Measurements from ENCODE around the gene SMC4.

DNA sequence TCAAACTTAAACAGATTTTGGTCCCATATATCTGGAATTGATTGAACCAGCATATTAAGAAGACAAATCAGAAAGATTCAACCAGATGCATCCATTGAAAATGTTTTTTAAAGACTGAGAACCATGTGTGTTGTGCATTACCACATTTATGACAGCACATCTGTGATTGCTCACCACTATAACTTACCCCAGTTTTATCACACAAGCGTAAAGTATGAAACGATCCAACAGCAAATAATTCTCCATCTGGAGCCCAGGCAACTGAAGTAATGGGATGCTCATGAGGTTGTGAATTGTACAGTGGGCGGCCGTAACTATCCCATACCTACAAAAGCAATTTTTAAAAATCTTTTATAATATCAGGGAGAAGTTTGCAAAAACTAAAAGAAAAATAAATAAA lies 43.6 kb upstream of the SMC4 start:
- TF ChIP-seq, protein P1, sequence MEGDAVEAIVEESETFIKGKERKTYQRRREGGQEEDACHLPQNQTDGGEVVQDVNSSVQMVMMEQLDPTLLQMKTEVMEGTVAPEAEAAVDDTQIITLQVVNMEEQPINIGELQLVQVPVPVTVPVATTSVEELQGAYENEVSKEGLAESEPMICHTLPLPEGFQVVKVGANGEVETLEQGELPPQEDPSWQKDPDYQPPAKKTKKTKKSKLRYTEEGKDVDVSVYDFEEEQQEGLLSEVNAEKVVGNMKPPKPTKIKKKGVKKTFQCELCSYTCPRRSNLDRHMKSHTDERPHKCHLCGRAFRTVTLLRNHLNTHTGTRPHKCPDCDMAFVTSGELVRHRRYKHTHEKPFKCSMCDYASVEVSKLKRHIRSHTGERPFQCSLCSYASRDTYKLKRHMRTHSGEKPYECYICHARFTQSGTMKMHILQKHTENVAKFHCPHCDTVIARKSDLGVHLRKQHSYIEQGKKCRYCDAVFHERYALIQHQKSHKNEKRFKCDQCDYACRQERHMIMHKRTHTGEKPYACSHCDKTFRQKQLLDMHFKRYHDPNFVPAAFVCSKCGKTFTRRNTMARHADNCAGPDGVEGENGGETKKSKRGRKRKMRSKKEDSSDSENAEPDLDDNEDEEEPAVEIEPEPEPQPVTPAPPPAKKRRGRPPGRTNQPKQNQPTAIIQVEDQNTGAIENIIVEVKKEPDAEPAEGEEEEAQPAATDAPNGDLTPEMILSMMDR (IDR thresholded peaks at IDR 0.05; ENCODE audit: borderline replicate concordance, extremely low read depth, low read length, poor library complexity, severe bottlenecking), result no peak
- no peak for TF ChIP-seq EZH2 (IDR thresholded peaks at IDR 0.05; ENCODE audit: borderline replicate concordance, low read depth, low read length, severe bottlenecking)

Data from DND-41 (cell line).